ENCODE data around the gene PIK3R1. TPM values are rescaled to one million over a fixed set of nuclear protein-coding genes. Genes with fewer than 3 reads are reported as not detected.
A peak's percentile ranks its signal among the peaks of the same experiment; 100 is the strongest.

The PIK3R1 gene
- total and polyA plus RNA-seq, 10 of the 15 experiments (the other 5 are each of a cell fraction or from before 2014, with no cell fraction given): 7.8 to 38.4 (median 15.7) TPM

DNA sequence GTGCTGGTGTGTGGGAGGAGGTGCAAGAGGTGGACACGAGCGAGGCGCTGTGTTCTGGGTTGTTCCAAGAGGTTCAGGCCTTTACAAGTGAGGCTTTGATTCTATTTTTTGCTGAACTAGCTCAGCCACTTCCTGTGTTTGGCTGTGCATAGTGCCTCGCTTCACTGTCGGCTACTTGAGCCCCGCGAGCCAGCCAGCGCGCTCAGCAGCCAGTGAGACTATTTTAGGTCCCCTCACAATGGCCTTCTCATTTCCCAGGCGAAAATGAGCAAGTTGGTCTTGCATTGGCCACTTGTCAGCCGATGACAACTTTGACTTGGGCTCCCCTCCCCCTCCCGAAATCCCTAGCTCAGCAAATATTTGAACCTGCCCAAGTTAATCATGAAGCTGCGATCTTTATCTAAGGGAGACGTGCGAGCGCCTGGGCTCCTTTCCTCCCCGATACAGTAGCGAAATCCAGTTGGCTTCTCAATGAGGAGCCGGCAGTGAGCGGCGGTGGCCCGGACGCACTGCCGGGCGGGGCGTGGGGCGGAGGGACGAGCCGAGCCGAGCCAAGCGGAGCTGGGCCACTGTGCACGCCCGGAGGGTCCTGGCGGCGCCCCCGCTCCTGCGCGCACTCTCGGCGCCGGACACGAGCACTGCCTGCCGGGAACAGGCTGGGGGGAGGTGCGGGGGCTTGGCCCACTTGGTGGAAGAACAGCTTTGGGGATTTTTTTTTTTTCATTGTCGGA, 72.6 kb downstream of the PIK3R1 start (continued):
- TF ChIP-seq ZBTB4 (CRISPR knock-in tag; IDR thresholded peaks at IDR 0.05) (no peak), KDM1A (IDR thresholded peaks at IDR 0.05; ENCODE audit: borderline replicate concordance) (no peak), BRCA1 (IDR thresholded peaks at IDR 0.05; ENCODE audit: low read depth, low read length) (no peak), SIX5 (IDR thresholded peaks at IDR 0.05; ENCODE audit: low read depth, low read length, severe bottlenecking) (no peak), BACH1 (IDR thresholded peaks at IDR 0.05; ENCODE audit: borderline replicate concordance) (no peak), TCF3 (IDR thresholded peaks at IDR 0.05; ENCODE audit: borderline replicate concordance, insufficient read depth, low read depth, low read length) (no peak), CUX1 (IDR thresholded peaks at IDR 0.05; ENCODE audit: insufficient replicate concordance, low read depth, low read length) (peak; percentile 41), PAX5 (IDR thresholded peaks at IDR 0.05; ENCODE audit: borderline replicate concordance, low read depth, low read length) (no peak), MTA2 (IDR thresholded peaks at IDR 0.05; ENCODE audit: low read depth) (no peak), PBX3 (IDR thresholded peaks at IDR 0.05; ENCODE audit: insufficient replicate concordance, low read depth, low read length) (no peak), NR2C1 (IDR thresholded peaks at IDR 0.05) (no peak), POLR2AphosphoS5 (IDR thresholded peaks at IDR 0.05; ENCODE audit: low read length) (peak; percentile 77), PAX8 (IDR thresholded peaks at IDR 0.05) (no peak), NFXL1 (IDR thresholded peaks at IDR 0.05; ENCODE audit: borderline replicate concordance) (no peak), MEF2B (IDR thresholded peaks at IDR 0.05; ENCODE audit: partially characterized antibody, poor library complexity, severe bottlenecking) (peak; percentile 75), FOS (IDR thresholded peaks at IDR 0.05; ENCODE audit: borderline replicate concordance, extremely low read depth, insufficient read length) (no peak), MYC (IDR thresholded peaks at IDR 0.05; ENCODE audit: insufficient read depth, insufficient read length, insufficient replicate concordance, low read length, severe bottlenecking) (no peak), KAT2A (conservative IDR thresholded peaks at IDR 0.05; ENCODE audit: control insufficient read depth, low read depth, low read length) (no peak), SP1 (IDR thresholded peaks at IDR 0.05; ENCODE audit: low read depth, low read length) (no peak)

All from GM12878 (cell line).